Effector CD8-positive, alpha-beta T cell (primary cell): ENCODE results near the gene HOXA3.

Source experiments
- DNase-seq: peaks from one replicate; lab custom pipeline; 2025; lab: John Stamatoyannopoulos, UW

The HOXA3 gene

GRCh38 chr7:27091941-27092818, 60.2 kb downstream of the HOXA3 start:
- DNase-seq = no peak

GRCh38 chr7:27091105-27091504, 61.3 kb downstream of the HOXA3 start:
- DNase-seq = no peak

GRCh38 chr7:27088002-27088922, 64.1 kb downstream of the HOXA3 start:
- DNase-seq = no peak

- DNase-seq = no peak
Measured at GRCh38 chr7:27083646-27084045, 68.7 kb downstream of the HOXA3 start.

- no peak for DNase-seq
Measured at GRCh38 chr7:27082171-27082570, 70.2 kb downstream of the HOXA3 start.

- DNase-seq = no peak
Measured at GRCh38 chr7:27080844-27081436, 71.4 kb downstream of the HOXA3 start.

GRCh38 chr7:27079234-27079975, 73.0 kb downstream of the HOXA3 start:
- DNase-seq = no peak

GRCh38 chr7:27078616-27079233, 73.7 kb downstream of the HOXA3 start:
- DNase-seq = no peak

GRCh38 chr7:27073076-27073475, 79.3 kb downstream of the HOXA3 start:
- no peak for DNase-seq

GRCh38 chr7:27071622-27072390, 80.6 kb downstream of the HOXA3 start:
- DNase-seq = no peak

GRCh38 chr7:27068259-27068658, 84.1 kb downstream of the HOXA3 start:
- DNase-seq = no peak

- DNase-seq = no peak
Measured at GRCh38 chr7:27066148-27066547, 86.2 kb downstream of the HOXA3 start.

GRCh38 chr7:27065709-27066108, 86.7 kb downstream of the HOXA3 start:
- DNase-seq = no peak

GRCh38 chr7:27064661-27065060, 87.7 kb downstream of the HOXA3 start:
- DNase-seq = no peak

- DNase-seq = no peak
Measured at GRCh38 chr7:27064159-27064558, 88.2 kb downstream of the HOXA3 start.

- no peak for DNase-seq
Measured at GRCh38 chr7:27062946-27063345, 89.4 kb downstream of the HOXA3 start.
